Ascending aorta (tissue), 2 donors: ENCODE measurements around the gene DAO. TPM values are rescaled to one million over a fixed set of nuclear protein-coding genes. Genes with fewer than 3 reads are reported as not detected.

Source experiments
- DNase-seq, 2 donors: peaks; one replicate each; pipeline ENCODE4 v3.0.0-alpha.2; 2019; ENCODE audit warnings: low spot score in 2 of 2
- H3K27ac ChIP-seq, 2 donors: fragments of 200-600 bp; sonication (generic); one replicate each; pipeline ENCODE4 v1.5.1; 2016 to 2017; ENCODE audit warnings: mild to moderate bottlenecking in 1 of 2
- H3K27me3 ChIP-seq: fragments of 200-600 bp; sonication (generic); one replicate; pipeline ENCODE4 v1.5.1; 2017
- H3K36me3 ChIP-seq, 2 donors: fragments of 200-600 bp; sonication (generic); one replicate each; pipeline ENCODE4 v1.5.1; 2016
- H3K4me1 ChIP-seq, 2 donors: fragments of 200-600 bp; sonication (generic); one replicate each; pipeline ENCODE4 v1.5.1; 2016 to 2017; ENCODE audit warnings: mild to moderate bottlenecking in 1 of 2
- H3K4me3 ChIP-seq, 2 donors: fragments of 200-600 bp; sonication (generic); one replicate each; pipeline ENCODE4 v1.5.1; 2016 to 2017; ENCODE audit warnings: mild to moderate bottlenecking in 1 of 2
- H3K9me3 ChIP-seq, 2 donors: fragments of 200-600 bp; sonication (generic); one replicate each; pipeline ENCODE4 v1.5.1; 2016
- CTCF ChIP-seq, 3 experiments: fragments of 200-600 bp in 2 of 3; fragments of 450-650 bp in 1 of 3; sonication (generic) in 2 of 3; IDR thresholded peaks; one replicate each; pipeline ENCODE4 v1.5.1; 2016 to 2019; ENCODE audit warnings: antibody characterized with exemption in 3 of 3, mild to moderate bottlenecking in 1 of 3, moderate library complexity in 1 of 3
- intact Hi-C: fragments of 100-400 bp; cut with DNase I; formaldehyde crosslinking; loops from one replicate; pipeline ENCODE4 v1.15.1; 2023
- total RNA-seq: library from RNA; depleted of rRNA; stranded (reverse); fragments of >200 nt; gene quantifications from one replicate; pipeline ENCODE4 v1.1.0, GENCODE V29; 2016

The DAO gene
- total RNA-seq, 1 donor from 2014 or later, result not detected

GRCh38 chr12:108868781-108869180 lies 11.1 kb upstream of the DAO start:
- Histone ChIP-seq H3K4me1 (no peaks in the 10 kb centered on the region), H3K9me3 (no peaks in the 10 kb centered on the region), H3K27ac (no peak overlapping the region), H3K36me3 (no peaks in the 10 kb centered on the region), H3K4me3 (no peak overlapping the region), H3K27me3 (no peaks in the 10 kb centered on the region)
- intact Hi-C loops, result no loop called here
- no peak for TF ChIP-seq CTCF (IDR thresholded peaks at IDR 0.05)
- no peak for DNase-seq

DNA sequence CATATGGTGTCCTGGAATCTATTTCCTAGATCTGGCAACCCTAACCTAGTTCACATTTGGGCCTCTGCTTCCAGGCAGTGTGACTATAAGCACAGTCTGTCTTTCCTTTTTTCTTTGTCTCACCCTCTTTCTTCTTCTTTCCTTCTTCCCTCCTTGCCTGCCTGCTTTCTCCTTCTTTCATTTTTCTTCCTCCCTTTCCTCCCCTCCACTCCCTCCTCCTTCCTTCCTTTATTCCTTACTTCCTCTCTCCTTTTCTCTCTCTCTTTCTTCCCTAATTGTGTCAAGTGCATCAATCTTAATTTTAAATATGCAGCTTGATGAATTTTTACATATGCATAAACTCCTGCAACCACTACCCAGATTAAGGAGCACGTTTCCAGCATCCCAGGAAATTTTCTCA lies 4.6 kb upstream of the DAO start:
- H3K27me3 ChIP-seq, result no peaks in the 10 kb centered on the region
- no peaks in the 10 kb centered on the region for H3K4me1 ChIP-seq
- H3K36me3 ChIP-seq, result no peaks in the 10 kb centered on the region
- H3K27ac ChIP-seq, result no peak overlapping the region
- H3K9me3 ChIP-seq, result no peaks in the 10 kb centered on the region
- no peak for DNase-seq
- no peak for TF ChIP-seq CTCF (IDR thresholded peaks at IDR 0.05)
- no peak overlapping the region for H3K4me3 ChIP-seq
- intact Hi-C loops, result no loop called here

- Histone ChIP-seq H3K9me3 (no peaks in the 10 kb centered on the region), H3K36me3 (no peaks in the 10 kb centered on the region), H3K4me1 (no peaks in the 10 kb centered on the region), H3K4me3 (no peak overlapping the region), H3K27ac (no peak overlapping the region), H3K27me3 (no peaks in the 10 kb centered on the region)
- no peak for TF ChIP-seq CTCF (IDR thresholded peaks at IDR 0.05)
- no peak for DNase-seq
- intact Hi-C loops, result no loop called here
These were observed 4.1 kb upstream of the DAO start for GRCh38 chr12:108875682-108876361.

DNA sequence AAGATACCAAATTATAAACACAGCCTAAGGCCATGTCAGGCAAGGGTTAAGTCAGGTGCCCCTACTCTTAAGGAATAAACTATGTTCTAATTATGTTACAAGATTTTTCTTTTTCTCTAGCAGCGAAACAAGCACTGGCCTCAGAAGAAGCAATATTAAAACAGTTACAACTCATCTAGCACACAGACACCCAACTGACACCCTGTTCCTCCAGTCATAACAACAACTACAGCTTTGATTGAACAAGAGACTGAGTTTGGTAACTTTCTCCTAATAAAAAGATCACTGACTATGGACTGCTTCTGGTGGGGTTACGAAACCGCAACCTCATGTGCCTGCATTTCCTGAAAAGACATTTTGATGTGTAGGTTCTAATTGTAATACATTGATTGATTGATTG lies 3.3 kb upstream of the DAO start:
- Histone ChIP-seq H3K27ac (no peak overlapping the region), H3K36me3 (no peaks in the 10 kb centered on the region), H3K4me3 (no peak overlapping the region), H3K9me3 (no peaks in the 10 kb centered on the region), H3K27me3 (no peaks in the 10 kb centered on the region), H3K4me1 (no peaks in the 10 kb centered on the region)
- no peak for TF ChIP-seq CTCF (IDR thresholded peaks at IDR 0.05)
- intact Hi-C loops, result no loop called here
- DNase-seq, result no peak

DNA sequence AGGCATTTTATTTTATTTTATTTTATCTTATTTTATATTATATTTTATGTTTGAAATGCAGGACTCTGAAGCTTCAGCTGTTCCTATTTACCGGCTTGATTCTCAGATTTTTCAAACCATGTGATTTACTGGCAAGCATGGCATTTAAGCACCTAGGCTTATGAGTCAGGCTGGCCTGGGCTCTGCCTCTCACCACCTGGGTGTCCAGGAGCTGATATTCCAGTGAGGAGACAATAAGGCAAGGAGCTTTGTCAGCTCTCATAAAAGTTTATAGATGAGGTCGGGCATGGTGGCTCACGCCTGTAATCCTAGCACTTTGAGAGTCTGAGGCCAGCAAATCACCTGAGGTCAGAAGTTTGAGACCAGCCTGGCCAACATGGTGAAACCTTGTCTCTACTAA lies 2.1 kb downstream of the DAO start:
- no peaks in the 10 kb centered on the region for H3K36me3 ChIP-seq
- no peaks in the 10 kb centered on the region for H3K27me3 ChIP-seq
- TF ChIP-seq CTCF (IDR thresholded peaks at IDR 0.05), result no peak
- H3K9me3 ChIP-seq, result no peaks in the 10 kb centered on the region
- H3K4me3 ChIP-seq, result no peak overlapping the region
- DNase-seq, result no peak
- no peak overlapping the region for H3K27ac ChIP-seq
- H3K4me1 ChIP-seq, result no peaks in the 10 kb centered on the region
- intact Hi-C loops, result no loop called here
